ENCODE data around the gene SLC15A1. TPM values are rescaled to one million over a fixed set of nuclear protein-coding genes. Genes with fewer than 3 reads are reported as not detected.

The SLC15A1 gene
- total RNA-seq, 2 experiments from 2014 or later, result not detected

DNA sequence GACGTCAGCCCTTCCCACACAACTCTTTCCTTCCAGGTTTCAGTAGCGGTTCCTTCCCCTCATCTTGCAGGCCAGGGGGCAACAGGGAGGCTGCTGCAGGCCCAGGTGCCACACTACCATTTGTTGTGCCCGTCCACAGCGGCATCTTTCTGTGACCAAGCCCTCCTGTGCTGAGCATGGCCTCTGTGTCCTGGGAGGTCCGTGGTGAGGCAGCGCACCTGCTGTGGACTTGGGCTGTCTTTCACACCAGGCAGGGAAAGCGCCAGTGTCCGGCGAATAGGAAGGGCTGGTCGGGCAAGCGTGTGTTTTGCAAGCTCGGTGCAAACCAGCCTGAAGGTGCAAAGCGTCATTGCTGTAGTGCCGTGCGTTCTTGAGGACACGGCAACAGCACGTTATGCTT, 21.4 kb downstream of the SLC15A1 start:
- Histone ChIP-seq H3K4me3 (ENCODE audit: low read depth, low read length, poor library complexity, severe bottlenecking) (no peak overlapping the region), H3K79me2 (ENCODE audit: insufficient read depth, low read depth, low read length) (no peaks in the 10 kb centered on the region), H3K9me2 (ENCODE audit: insufficient read depth, low read length) (no peaks in the 10 kb centered on the region), H3K9me3 (ENCODE audit: low read length) (no peaks in the 10 kb centered on the region), H3K36me3 (ENCODE audit: insufficient read depth, low read length) (no peaks in the 10 kb centered on the region), H2AFZ (ENCODE audit: low read length) (no peak overlapping the region), H4K20me1 (ENCODE audit: insufficient read depth, low read length) (no peaks in the 10 kb centered on the region), H3K4me1 (ENCODE audit: insufficient read depth, low read length, poor library complexity, severe bottlenecking) (no peaks in the 10 kb centered on the region), H3K27ac (ENCODE audit: low read depth, low read length, poor library complexity, severe bottlenecking) (no peak overlapping the region), H3K4me2 (ENCODE audit: low read length) (no peak overlapping the region)
- no peak for TF ChIP-seq EZH2phosphoT487 (IDR thresholded peaks at IDR 0.05; ENCODE audit: borderline replicate concordance, low read depth, low read length)
- TF ChIP-seq, protein P1, sequence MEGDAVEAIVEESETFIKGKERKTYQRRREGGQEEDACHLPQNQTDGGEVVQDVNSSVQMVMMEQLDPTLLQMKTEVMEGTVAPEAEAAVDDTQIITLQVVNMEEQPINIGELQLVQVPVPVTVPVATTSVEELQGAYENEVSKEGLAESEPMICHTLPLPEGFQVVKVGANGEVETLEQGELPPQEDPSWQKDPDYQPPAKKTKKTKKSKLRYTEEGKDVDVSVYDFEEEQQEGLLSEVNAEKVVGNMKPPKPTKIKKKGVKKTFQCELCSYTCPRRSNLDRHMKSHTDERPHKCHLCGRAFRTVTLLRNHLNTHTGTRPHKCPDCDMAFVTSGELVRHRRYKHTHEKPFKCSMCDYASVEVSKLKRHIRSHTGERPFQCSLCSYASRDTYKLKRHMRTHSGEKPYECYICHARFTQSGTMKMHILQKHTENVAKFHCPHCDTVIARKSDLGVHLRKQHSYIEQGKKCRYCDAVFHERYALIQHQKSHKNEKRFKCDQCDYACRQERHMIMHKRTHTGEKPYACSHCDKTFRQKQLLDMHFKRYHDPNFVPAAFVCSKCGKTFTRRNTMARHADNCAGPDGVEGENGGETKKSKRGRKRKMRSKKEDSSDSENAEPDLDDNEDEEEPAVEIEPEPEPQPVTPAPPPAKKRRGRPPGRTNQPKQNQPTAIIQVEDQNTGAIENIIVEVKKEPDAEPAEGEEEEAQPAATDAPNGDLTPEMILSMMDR (conservative IDR thresholded peaks at IDR 0.05; ENCODE audit: low read length), result no peak
- ChIA-PET POLR2A (no interaction called here), CTCF (ENCODE audit: unreplicated experiment) (interaction anchor here (0.6 kb wide), 1 partner anchor 913 kb away, joined by 3 read pairs; no protein-coding TSS in a partner anchor)
- intact Hi-C loops (cut with micrococcal nuclease; ENCODE audit: unreplicated experiment), result no loop called here
- BruUV-seq (replicated peaks), result no TSS peak
- no peak for DNase-seq (ENCODE audit: low spot score)

DNA sequence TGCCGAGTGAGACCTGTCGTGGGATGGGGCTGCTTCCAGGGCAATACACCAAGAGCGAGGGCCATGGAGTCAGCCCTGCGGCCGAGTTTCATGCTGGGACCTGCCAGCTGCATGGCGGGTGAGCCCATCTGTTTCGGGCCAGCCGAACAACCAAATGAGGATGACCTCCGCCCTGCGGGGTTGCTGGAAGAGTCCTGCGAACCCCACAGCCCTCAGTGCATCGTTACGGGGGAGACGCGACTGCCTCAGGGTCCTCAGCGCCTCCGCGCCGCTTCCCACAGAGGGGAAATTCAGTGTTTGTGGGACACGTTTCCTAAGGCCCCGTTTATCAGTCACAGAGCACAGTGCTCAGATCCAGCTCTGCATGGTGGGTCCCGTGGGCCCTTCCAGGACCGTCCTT, 22.0 kb downstream of the SLC15A1 start:
- intact Hi-C loops (cut with micrococcal nuclease; ENCODE audit: unreplicated experiment), result no loop called here
- no peaks in the 10 kb centered on the region for H3K9me3 ChIP-seq (ENCODE audit: low read length)
- H3K4me2 ChIP-seq (ENCODE audit: low read length), result no peak overlapping the region
- H2AFZ ChIP-seq (ENCODE audit: low read length), result no peak overlapping the region
- no peaks in the 10 kb centered on the region for H3K9me2 ChIP-seq (ENCODE audit: insufficient read depth, low read length)
- no peaks in the 10 kb centered on the region for H3K36me3 ChIP-seq (ENCODE audit: insufficient read depth, low read length)
- H4K20me1 ChIP-seq (ENCODE audit: insufficient read depth, low read length), result no peaks in the 10 kb centered on the region
- no peak overlapping the region for H3K27ac ChIP-seq (ENCODE audit: low read depth, low read length, poor library complexity, severe bottlenecking)
- H3K79me2 ChIP-seq (ENCODE audit: insufficient read depth, low read depth, low read length), result no peaks in the 10 kb centered on the region
- H3K4me1 ChIP-seq (ENCODE audit: insufficient read depth, low read length, poor library complexity, severe bottlenecking), result no peaks in the 10 kb centered on the region
- TF ChIP-seq EZH2phosphoT487 (IDR thresholded peaks at IDR 0.05; ENCODE audit: borderline replicate concordance, low read depth, low read length), result no peak
- TF ChIP-seq, protein P1 (conservative IDR thresholded peaks at IDR 0.05; ENCODE audit: low read length), result no peak
- ChIA-PET POLR2A (no interaction called here), CTCF (ENCODE audit: unreplicated experiment) (no interaction called here)
- no peak overlapping the region for H3K4me3 ChIP-seq (ENCODE audit: low read depth, low read length, poor library complexity, severe bottlenecking)
- no TSS peak for BruUV-seq (replicated peaks)
- DNase-seq (ENCODE audit: low spot score), result no peak

DNA sequence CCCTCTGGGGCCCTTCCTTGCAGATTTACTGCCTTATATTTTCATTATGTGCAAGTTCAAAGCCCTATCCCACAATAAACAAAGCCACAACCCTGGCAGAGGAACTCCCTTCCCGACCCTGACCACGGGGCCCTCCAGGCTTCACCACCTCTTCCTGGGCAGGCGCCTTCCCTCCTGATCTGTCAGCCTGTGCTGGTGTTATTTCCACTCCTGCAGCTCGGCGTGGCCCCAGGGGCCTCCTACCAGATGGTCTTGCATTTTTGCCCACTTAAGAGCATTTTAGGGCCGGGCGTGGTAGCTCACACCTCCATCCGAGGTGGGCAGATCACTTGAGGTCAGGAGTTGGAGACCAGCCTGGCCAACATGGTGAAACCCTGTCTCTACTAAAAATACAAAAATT, 22.8 kb downstream of the SLC15A1 start:
- TF ChIP-seq, protein P1 (conservative IDR thresholded peaks at IDR 0.05; ENCODE audit: low read length), result no peak
- TF ChIP-seq EZH2phosphoT487 (IDR thresholded peaks at IDR 0.05; ENCODE audit: borderline replicate concordance, low read depth, low read length), result no peak
- Histone ChIP-seq H2AFZ (ENCODE audit: low read length) (no peak overlapping the region), H4K20me1 (ENCODE audit: insufficient read depth, low read length) (no peaks in the 10 kb centered on the region), H3K27ac (ENCODE audit: low read depth, low read length, poor library complexity, severe bottlenecking) (no peak overlapping the region), H3K9me3 (ENCODE audit: low read length) (no peaks in the 10 kb centered on the region), H3K4me3 (ENCODE audit: low read depth, low read length, poor library complexity, severe bottlenecking) (no peak overlapping the region), H3K36me3 (ENCODE audit: insufficient read depth, low read length) (no peaks in the 10 kb centered on the region), H3K9me2 (ENCODE audit: insufficient read depth, low read length) (no peaks in the 10 kb centered on the region), H3K4me1 (ENCODE audit: insufficient read depth, low read length, poor library complexity, severe bottlenecking) (no peaks in the 10 kb centered on the region), H3K79me2 (ENCODE audit: insufficient read depth, low read depth, low read length) (no peaks in the 10 kb centered on the region), H3K4me2 (ENCODE audit: low read length) (no peak overlapping the region)
- no peak for DNase-seq (ENCODE audit: low spot score)
- ChIA-PET CTCF (ENCODE audit: unreplicated experiment) (no interaction called here), POLR2A (no interaction called here)
- intact Hi-C loops (cut with micrococcal nuclease; ENCODE audit: unreplicated experiment), result no loop called here
- BruUV-seq (replicated peaks), result no TSS peak

All from OCI-LY7 (cell line).